Activated CD4-positive, alpha-beta T cell treated with anti-CD3 and anti-CD28 coated beads, Interleukin-2, amount 50 U/mL, for 4 hours (primary cell): Measurements from ENCODE around the gene MOGAT3.
A peak's percentile ranks its signal among the peaks of the same experiment; 100 is the strongest.

Experiments used
- DNase-seq, 2 experiments: peaks; one replicate each; pipeline ENCODE4 v3.0.0-alpha.2; 2020

MOGAT3 gene

DNA sequence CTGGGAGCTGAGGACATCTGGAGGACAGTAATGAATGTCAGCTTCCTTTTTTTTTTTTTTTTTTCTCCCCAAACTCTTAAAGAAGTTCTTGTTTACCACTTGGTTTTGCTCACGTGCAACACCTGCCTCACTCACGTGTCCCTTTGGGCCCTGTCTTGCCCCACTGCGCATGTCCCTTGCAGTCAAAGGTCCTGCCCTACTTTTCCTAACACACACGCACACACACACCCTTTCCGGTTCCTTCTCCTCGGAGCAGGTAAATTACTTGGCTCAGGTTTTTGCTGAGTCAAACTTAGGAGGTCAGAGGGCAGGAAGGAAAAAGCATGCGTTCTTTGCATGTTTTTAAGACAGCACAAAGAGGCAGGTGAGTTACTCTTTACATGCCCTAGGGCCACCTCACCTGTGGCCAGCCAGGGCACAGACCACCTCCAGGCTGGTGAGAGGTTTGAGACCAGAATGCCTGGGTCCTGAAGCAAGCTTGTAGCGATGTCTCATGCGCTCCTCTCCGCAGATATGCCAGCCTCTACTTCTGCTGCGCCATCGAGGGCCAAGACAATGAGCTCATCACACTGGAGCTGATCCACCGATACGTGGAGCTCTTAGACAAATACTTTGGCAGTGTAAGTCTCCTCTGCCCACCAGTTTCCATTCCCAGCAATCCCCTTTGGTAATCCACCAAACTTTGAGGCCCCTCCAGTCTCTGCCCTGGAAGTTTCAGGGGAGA lies 43.8 kb downstream of the MOGAT3 start:
- no peak for DNase-seq

- DNase-seq, result no peak
Measured at GRCh38 chr7:101156277-101156676, 44.6 kb downstream of the MOGAT3 start.

DNA sequence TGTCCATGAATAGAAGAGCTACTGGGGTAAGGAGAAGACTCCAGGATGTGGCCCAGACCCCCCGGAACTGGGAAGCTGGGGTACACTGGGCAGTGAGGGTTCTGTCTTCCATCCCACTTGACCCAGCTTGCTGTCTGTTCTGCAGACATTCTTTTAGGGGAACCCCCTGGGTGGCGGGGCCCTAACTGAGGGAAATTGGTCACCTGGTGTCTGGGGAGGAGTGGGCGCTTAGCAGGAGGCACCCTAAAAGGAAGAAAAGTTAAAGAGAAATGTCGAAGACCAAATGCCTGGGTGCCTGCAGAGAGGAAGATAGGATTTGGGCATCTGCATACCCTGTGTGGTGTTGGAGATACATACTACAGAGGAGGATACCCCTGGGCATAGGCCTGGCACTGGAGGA lies 45.5 kb downstream of the MOGAT3 start:
- no peak for DNase-seq

- no peak for DNase-seq
Measured at GRCh38 chr7:101154693-101155102, 46.1 kb downstream of the MOGAT3 start.

- DNase-seq, result peak; percentile 89 to 90
Measured at GRCh38 chr7:101153969-101154692, 46.7 kb downstream of the MOGAT3 start, which contains the start of gene AP1S1. Gene AP1S1, plus strand, starts transcription at chr7:101154476. Its CDS starts 39 bp downstream, at chr7:101154515.

DNA sequence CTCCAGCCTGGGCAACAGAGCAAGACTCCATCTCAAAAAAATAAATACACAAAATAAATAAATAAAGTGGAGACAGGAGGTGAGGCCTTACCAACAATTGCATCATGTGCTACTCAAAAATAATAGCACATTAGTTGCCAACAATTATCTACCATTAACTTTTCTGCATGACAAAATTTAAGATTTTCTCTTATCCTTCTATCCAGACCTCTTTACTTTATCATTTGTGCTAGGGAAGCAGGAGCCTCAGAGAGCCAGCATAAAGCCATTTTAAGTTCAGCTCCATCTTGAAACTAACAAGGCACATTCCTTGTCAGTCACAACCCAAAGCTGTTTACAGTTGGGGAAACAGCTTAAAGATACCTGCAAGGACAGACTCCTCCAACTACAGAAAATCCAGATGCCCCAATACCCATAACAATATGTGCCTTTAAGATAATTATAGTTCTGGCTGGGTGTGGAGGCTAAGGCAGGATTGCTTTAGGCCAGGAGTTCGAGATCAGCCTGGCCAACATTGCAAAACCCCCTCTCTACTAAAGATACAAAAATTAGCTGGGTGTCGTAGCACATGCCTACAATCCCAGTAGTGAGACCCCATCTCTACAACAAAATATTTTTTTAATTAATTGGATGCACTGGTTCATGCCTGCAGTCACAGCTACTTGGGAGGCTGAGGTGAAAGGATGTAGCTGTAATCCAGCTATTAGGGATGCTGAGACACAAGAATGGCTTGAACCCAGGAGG lies 48.8 kb downstream of the MOGAT3 start:
- DNase-seq, result no peak
